Fibroblast of lung (primary cell): ENCODE data around the gene RXRA. TPM values are rescaled to one million over a fixed set of nuclear protein-coding genes. Genes with fewer than 3 reads are reported as not detected.
A peak's percentile ranks its signal among the peaks of the same experiment; 100 is the strongest.

Experiments used
- DNase-seq, 2 donors: peaks; one replicate each; pipeline versions ENCODE4 v3.0.0 to v3.0.0-alpha.2; 2010; ENCODE audit warnings: low read depth in 2 of 2
- H2AFZ ChIP-seq: 2 replicates; pipeline ENCODE4 v1.5.1; 2012; ENCODE audit warnings: low read length, control low read depth, inconsistent platforms
- H3K27ac ChIP-seq: 2 replicates; pipeline ENCODE4 v1.5.1; 2011; ENCODE audit warnings: low read length, control low read depth; ENCODE audit not compliant: insufficient read depth
- H3K27me3 ChIP-seq: 2 replicates; pipeline ENCODE4 v1.5.1; 2011; ENCODE audit warnings: mild to moderate bottlenecking, low read length; ENCODE audit not compliant: control insufficient read depth, insufficient read depth
- H3K36me3 ChIP-seq: 2 replicates; pipeline ENCODE4 v1.5.1; 2011; ENCODE audit warnings: low read length; ENCODE audit not compliant: control insufficient read depth, insufficient read depth
- H3K4me1 ChIP-seq: 2 replicates; pipeline ENCODE4 v1.5.1; 2011; ENCODE audit warnings: low read length; ENCODE audit not compliant: control insufficient read depth, insufficient read depth; ENCODE audit errors: extremely low read depth
- H3K4me2 ChIP-seq: 2 replicates; pipeline ENCODE4 v1.5.1; 2011; ENCODE audit warnings: low read length, control low read depth; ENCODE audit not compliant: insufficient read depth; ENCODE audit errors: extremely low read depth
- H3K4me3 ChIP-seq, 4 experiments: fragments of 200-600 bp in 1 of 4; sonication (generic) in 1 of 4; replicated peaks in 1 of 4; 2 replicates each; pipeline ENCODE4 v1.5.1; 2011 to 2016; ENCODE audit warnings: low read length in 4 of 4, low read depth in 3 of 4, mild to moderate bottlenecking in 3 of 4, control low read depth in 2 of 4, inconsistent platforms in 1 of 4, mixed read lengths in 1 of 4; ENCODE audit not compliant: insufficient read depth in 1 of 4; ENCODE audit errors: control extremely low read depth in 1 of 4
- H3K79me2 ChIP-seq: 2 replicates; pipeline ENCODE4 v1.5.1; 2012; ENCODE audit warnings: mild to moderate bottlenecking, low read length, inconsistent platforms; ENCODE audit not compliant: control insufficient read depth, insufficient read depth
- H3K9ac ChIP-seq: 2 replicates; pipeline ENCODE4 v1.5.1; 2011; ENCODE audit warnings: mild to moderate bottlenecking, low read length, control low read depth; ENCODE audit not compliant: insufficient read depth
- H3K9me3 ChIP-seq: 2 replicates; pipeline ENCODE4 v1.5.1; 2012; ENCODE audit warnings: low read depth, low read length; ENCODE audit not compliant: control insufficient read depth, insufficient read depth
- H4K20me1 ChIP-seq: 2 replicates; pipeline ENCODE4 v1.5.1; 2011; ENCODE audit warnings: low read length; ENCODE audit not compliant: control insufficient read depth, insufficient read depth; ENCODE audit errors: extremely low read depth
- CTCF ChIP-seq, 2 donors: IDR thresholded peaks in 1 of 2; conservative IDR thresholded peaks in 1 of 2; 1 replicate in 1 of 2; 2 replicates in 1 of 2; pipeline ENCODE4 v1.5.1; 2011 to 2012; ENCODE audit warnings: low read length in 2 of 2, control low read depth in 1 of 2, inconsistent platforms in 1 of 2, low read depth in 1 of 2, mild to moderate bottlenecking in 1 of 2
- EZH2 ChIP-seq: IDR thresholded peaks from 2 replicates; pipeline ENCODE4 v1.5.1; 2012; ENCODE audit warnings: low read length, control low read depth, mild to moderate bottlenecking; ENCODE audit errors: missing control alignments
- polyA plus RNA-seq, 2 donors: library from polyadenylated mRNA; depleted of rRNA in 1 of 2; stranded (reverse) in 1 of 2; unstranded in 1 of 2; fragments of >200 nt; gene quantifications; 2 replicates each; pipeline ENCODE4 v1.2.1, GENCODE V29; 2011 to 2012; ENCODE audit warnings: missing spikeins in 1 of 2
- total RNA-seq: library from RNA; depleted of rRNA; stranded (reverse); fragments of >200 nt; gene quantifications from 2 replicates; pipeline ENCODE4 v1.2.1, GENCODE V29; 2014

RXRA gene
- total and polyA plus RNA-seq, 2 donors (not counting 1 experiment from before 2014, with no cell fraction given): 13.3 to 14.9 TPM

- peak overlapping the region; percentile 67 for H3K9ac ChIP-seq
- peak; percentile 88 to 89 for DNase-seq
- H3K79me2 ChIP-seq: peaks cover 4% of the 10 kb centered on the region
- no peaks in the 10 kb centered on the region for H3K27me3 ChIP-seq
- peaks cover 33% of the 10 kb centered on the region for H3K4me1 ChIP-seq
- H3K36me3 ChIP-seq: peaks cover 1% of the 10 kb centered on the region
- H3K4me3 ChIP-seq: peak overlapping the region in 3 of 4 experiments; percentile 13 to 37 (median 16)
- H3K9me3 ChIP-seq: no peaks in the 10 kb centered on the region
- peak overlapping the region; percentile 75 for H3K4me2 ChIP-seq
- peak overlapping the region; percentile 85 for H3K27ac ChIP-seq
- H2AFZ ChIP-seq: no peak overlapping the region
- no peak for TF ChIP-seq EZH2
- TF ChIP-seq CTCF (conservative IDR thresholded peaks at IDR 0.05 in 1 of 2, IDR thresholded peaks at IDR 0.05 in 1 of 2; ENCODE audit: low read depth in 1 of 2, low read length in 2 of 2): no peak
- H4K20me1 ChIP-seq: no peaks in the 10 kb centered on the region
Measured at GRCh38 chr9:134407121-134407779, 81.0 kb downstream of the RXRA start.

- no peaks in the 10 kb centered on the region for H4K20me1 ChIP-seq
Measured at GRCh38 chr9:134408389-134408788, 82.1 kb downstream of the RXRA start.

More at GRCh38 chr9:134408389-134408788, 82.1 kb downstream of the RXRA start:
- Histone ChIP-seq H3K36me3 (peaks cover 1% of the 10 kb centered on the region), H3K4me3 (no peak overlapping the region), H2AFZ (no peak overlapping the region), H3K27me3 (no peaks in the 10 kb centered on the region), H3K27ac (no peak overlapping the region), H3K9me3 (no peaks in the 10 kb centered on the region), H3K79me2 (peaks cover 4% of the 10 kb centered on the region), H3K4me2 (no peak overlapping the region), H3K9ac (no peak overlapping the region), H3K4me1 (peaks cover 34% of the 10 kb centered on the region)
- TF ChIP-seq EZH2 (no peak), CTCF (conservative IDR thresholded peaks at IDR 0.05 in 1 of 2, IDR thresholded peaks at IDR 0.05 in 1 of 2; ENCODE audit: low read depth in 1 of 2, low read length in 2 of 2) (no peak)
- DNase-seq: no peak
